GM23248 (cell line): ENCODE results near the gene ACKR3.

ENCODE experiments used
- EZH2 ChIP-seq: fragments of 200-600 bp; sonication (generic); IDR thresholded peaks from 2 replicates; pipeline ENCODE4 v1.6.1; 2018; ENCODE audit warnings: antibody characterized with exemption, mild to moderate bottlenecking; ENCODE audit not compliant: insufficient read depth, poor library complexity, severe bottlenecking
- EZH2phosphoT487 ChIP-seq: fragments of 200-600 bp; sonication (generic); IDR thresholded peaks from 2 replicates; pipeline ENCODE4 v1.6.1; 2018; ENCODE audit warnings: antibody characterized with exemption, moderate library complexity, mild to moderate bottlenecking, low read depth; ENCODE audit not compliant: insufficient read depth

DNA sequence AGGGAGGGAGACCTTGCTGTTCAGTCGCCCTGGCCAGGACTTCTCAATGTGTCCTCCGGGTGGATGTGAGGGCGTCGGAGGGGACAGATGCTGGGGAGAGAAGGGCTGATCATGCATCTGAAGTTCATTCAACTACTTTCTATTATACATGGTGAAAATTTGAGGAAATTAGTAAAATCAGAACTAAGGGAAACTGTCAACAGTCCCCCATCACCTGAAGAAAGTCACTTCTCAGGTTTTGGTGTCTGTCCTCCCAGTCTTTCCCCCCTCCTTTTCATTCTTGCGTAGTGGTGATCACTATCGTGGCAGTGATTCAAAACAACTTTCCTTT lies 17.4 kb upstream of the ACKR3 start:
- no peak for TF ChIP-seq EZH2
- no peak for TF ChIP-seq EZH2phosphoT487
